WERI-Rb-1 (cell line): ENCODE measurements around the gene HSP90AA1.
"Not testable (repeated sequence)": the region's sequence is repeated elsewhere in the genome, so short reads cannot be mapped to it uniquely, and the experiment has no call there.

Source experiments
- DNase-seq: peaks from one replicate; pipeline ENCODE4 v3.0.0-alpha.2; 2020
- H3K27ac ChIP-seq: fragments of 250-450 bp; sonication (Bioruptor Pico); 2 replicates; pipeline ENCODE4 v1.5.1; 2020; ENCODE audit warnings: mild to moderate bottlenecking, moderate library complexity
- H3K27me3 ChIP-seq: fragments of 250-450 bp; sonication (Bioruptor Pico); 2 replicates; pipeline ENCODE4 v1.5.1; 2021; ENCODE audit warnings: mild to moderate bottlenecking, low read depth, moderate library complexity; ENCODE audit not compliant: insufficient read depth, severe bottlenecking
- H3K36me3 ChIP-seq: fragments of 250-450 bp; sonication (Bioruptor Pico); 2 replicates; pipeline ENCODE4 v1.5.1; 2020; ENCODE audit warnings: mild to moderate bottlenecking, moderate library complexity
- H3K4me3 ChIP-seq: 2 replicates; pipeline ENCODE4 v1.5.1; 2011; ENCODE audit warnings: low read depth, mild to moderate bottlenecking, control low read depth, low read length
- H3K9me3 ChIP-seq: fragments of 250-450 bp; sonication (Bioruptor Pico); 2 replicates; pipeline ENCODE4 v1.5.1; 2021; ENCODE audit warnings: mild to moderate bottlenecking, moderate library complexity; ENCODE audit not compliant: severe bottlenecking
- CTCF ChIP-seq: IDR thresholded peaks from 2 replicates; pipeline ENCODE4 v1.5.1; 2011; ENCODE audit warnings: low read depth, mild to moderate bottlenecking, control low read depth, inconsistent platforms, low read length

The HSP90AA1 gene

DNA sequence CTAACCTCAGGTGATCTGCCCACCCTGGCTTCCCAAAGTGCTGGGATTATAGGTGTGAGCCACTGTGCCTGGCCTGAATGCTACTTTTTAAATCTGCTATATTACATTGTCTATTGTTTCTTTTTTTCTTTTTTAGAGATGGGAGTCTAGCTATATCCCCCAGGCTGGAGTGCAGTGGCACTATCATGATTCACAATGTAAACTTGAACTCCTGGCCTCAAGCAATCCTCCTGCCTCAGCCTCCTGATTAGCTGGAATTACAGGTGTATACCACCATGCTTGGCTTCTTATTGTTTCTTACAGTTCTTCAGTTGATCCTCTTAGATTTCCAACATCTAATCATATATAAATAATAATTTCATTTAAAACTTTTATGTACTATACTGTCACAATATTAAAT lies 37.6 kb upstream of the HSP90AA1 start:
- Histone ChIP-seq H3K27me3 (no peaks in the 10 kb centered on the region), H3K9me3 (no peaks in the 10 kb centered on the region), H3K4me3 (no peak overlapping the region), H3K27ac (no peak overlapping the region), H3K36me3 (no peaks in the 10 kb centered on the region)
- TF ChIP-seq CTCF, result no peak
- DNase-seq, result no peak

DNA sequence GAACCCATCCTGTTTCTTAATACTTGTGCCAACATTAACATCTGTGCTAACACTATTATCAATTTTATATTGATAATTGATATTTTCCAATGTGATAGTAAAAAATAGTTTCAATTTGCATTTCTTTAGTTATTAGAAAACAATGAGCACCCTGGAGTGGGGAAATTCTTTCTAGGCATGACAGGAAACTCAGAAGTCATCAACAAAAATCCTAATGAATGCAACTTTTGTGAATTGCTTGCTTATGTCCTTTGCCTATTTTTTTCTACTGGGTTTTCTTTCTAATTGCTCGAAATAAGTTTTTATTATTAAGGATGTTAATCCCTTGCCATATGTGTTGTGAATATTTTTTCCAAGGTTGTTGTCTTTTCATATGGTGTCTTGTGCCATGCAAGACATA lies 34.7 kb upstream of the HSP90AA1 start:
- H3K27me3 ChIP-seq, result no peaks in the 10 kb centered on the region
- H3K9me3 ChIP-seq, result no peaks in the 10 kb centered on the region
- peaks cover 5% of the 10 kb centered on the region; the same call in 1 of the 2 replicates for H3K36me3 ChIP-seq
- H3K27ac ChIP-seq, result no peak overlapping the region
- no peak overlapping the region for H3K4me3 ChIP-seq
- no peak for TF ChIP-seq CTCF
- DNase-seq, result no peak

DNA sequence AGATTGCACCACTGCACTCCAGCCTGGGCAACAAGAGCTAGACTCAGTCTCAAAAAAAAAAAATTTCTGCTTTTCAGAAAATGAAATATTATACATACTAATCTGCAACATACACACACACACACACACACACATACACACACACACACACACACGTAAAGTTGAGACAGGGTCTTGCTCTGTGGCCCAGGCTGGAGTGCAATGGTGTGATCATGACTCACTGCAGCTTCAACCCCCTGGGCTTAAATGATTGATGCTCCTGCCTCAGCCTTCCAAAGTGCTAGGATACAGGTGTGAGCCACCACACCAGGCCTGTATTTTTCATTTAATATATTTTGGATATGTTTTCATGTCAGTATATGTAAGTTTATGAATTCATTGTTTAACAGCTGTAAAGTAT lies 34.0 kb upstream of the HSP90AA1 start:
- H3K4me3 ChIP-seq, result no peak overlapping the region
- no peaks in the 10 kb centered on the region for H3K27me3 ChIP-seq
- TF ChIP-seq CTCF, result no peak
- H3K9me3 ChIP-seq, result no peaks in the 10 kb centered on the region
- peaks cover 5% of the 10 kb centered on the region; the same call in 1 of the 2 replicates for H3K36me3 ChIP-seq
- H3K27ac ChIP-seq, result no peak overlapping the region
- no peak for DNase-seq

GRCh38 chr14:102117852-102118251 lies 31.0 kb upstream of the HSP90AA1 start:
- H3K4me3 ChIP-seq, result no peak overlapping the region
- peaks cover 5% of the 10 kb centered on the region; the same call in 1 of the 2 replicates for H3K36me3 ChIP-seq
- no peaks in the 10 kb centered on the region for H3K27me3 ChIP-seq
- no peak for DNase-seq
- no peaks in the 10 kb centered on the region for H3K9me3 ChIP-seq
- TF ChIP-seq CTCF, result no peak
- H3K27ac ChIP-seq, result no peak overlapping the region

DNA sequence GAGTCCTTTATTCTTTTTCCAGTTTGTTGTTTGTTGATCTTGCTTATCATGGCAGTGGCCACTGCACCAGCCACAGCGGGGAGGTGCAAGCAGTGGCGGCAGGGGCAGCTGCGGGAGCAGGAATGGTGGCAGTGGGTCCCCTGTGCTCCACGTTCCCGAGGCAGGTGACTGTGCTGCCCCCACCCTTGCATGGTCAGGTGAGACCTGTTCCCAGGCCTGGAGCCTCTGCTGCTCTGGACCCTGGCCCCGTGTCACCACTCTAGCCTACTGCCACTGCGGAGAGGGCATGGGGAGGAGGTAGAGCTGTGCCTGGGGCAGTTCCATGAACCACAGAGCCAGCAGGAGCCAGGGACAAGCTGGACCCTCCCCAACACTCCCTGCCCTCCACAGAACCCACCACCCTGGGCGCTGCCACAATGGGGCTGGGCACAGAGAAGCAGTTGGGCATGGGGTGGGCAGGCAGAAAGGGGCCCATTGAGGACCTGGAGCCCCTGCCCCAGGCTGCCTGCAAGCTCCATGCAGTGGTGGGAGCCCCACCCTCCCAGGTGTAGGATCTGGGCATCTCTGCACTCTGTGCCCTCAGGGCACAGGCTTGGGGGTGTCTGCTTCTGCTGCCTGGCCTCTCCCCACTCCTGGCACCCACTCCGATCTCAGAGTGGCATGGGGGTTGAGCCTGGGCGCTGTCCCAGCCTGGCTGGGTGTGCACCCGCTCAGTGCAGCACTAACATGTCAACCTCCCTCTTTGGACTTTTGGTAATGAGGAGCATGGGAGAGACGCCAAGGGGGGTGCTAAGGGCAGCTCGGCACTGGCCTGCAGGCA lies 29.7 kb upstream of the HSP90AA1 start:
- no peak for TF ChIP-seq CTCF
- no peak for DNase-seq
- H3K27me3 ChIP-seq, result no peaks in the 10 kb centered on the region
- H3K9me3 ChIP-seq, result no peaks in the 10 kb centered on the region
- H3K4me3 ChIP-seq, result no peak overlapping the region
- H3K36me3 ChIP-seq, result peaks cover 5% of the 10 kb centered on the region; the same call in 1 of the 2 replicates
- no peak overlapping the region for H3K27ac ChIP-seq

GRCh38 chr14:102111101-102111500 lies 24.3 kb upstream of the HSP90AA1 start:
- no peak for DNase-seq
- H3K4me3 ChIP-seq, result no peak overlapping the region
- no peak overlapping the region for H3K27ac ChIP-seq
- no peaks in the 10 kb centered on the region for H3K27me3 ChIP-seq
- no peak for TF ChIP-seq CTCF
- H3K9me3 ChIP-seq, result peaks cover 7% of the 10 kb centered on the region
- H3K36me3 ChIP-seq, result no peaks in the 10 kb centered on the region

GRCh38 chr14:102109332-102109731 lies 22.5 kb upstream of the HSP90AA1 start:
- not testable (repeated sequence) for H3K4me3 ChIP-seq, H3K9me3 ChIP-seq, DNase-seq, H3K27ac ChIP-seq, H3K27me3 ChIP-seq, H3K36me3 ChIP-seq
